Spleen (tissue), 7 donors: ENCODE measurements around the gene ABCB1.

Experiments used
- CTCF ChIP-seq, 11 experiments: fragments of 200-600 bp in 7 of 11; fragments of 450-650 bp in 4 of 11; sonication (generic) in 4 of 11; IDR thresholded peaks in 8 of 11; conservative IDR thresholded peaks in 3 of 11; 1 replicate in 7 of 11; 2 replicates in 4 of 11; pipeline versions ENCODE4 v1.4.0 to v1.8.0; 2016 to 2021; ENCODE audit warnings: antibody characterized with exemption in 11 of 11, inconsistent platforms in 4 of 11, mild to moderate bottlenecking in 1 of 11
- POLR2A ChIP-seq, 3 donors: fragments of 450-650 bp; IDR thresholded peaks; one replicate each; pipeline ENCODE4 v1.5.1; 2017; ENCODE audit warnings: antibody characterized with exemption in 3 of 3, mild to moderate bottlenecking in 1 of 3
- POLR2AphosphoS5 ChIP-seq, 3 donors: sonication (generic); formaldehyde crosslinking; IDR thresholded peaks; one replicate each; pipeline ENCODE4 v1.5.1; 2017; ENCODE audit warnings: antibody characterized with exemption in 3 of 3
- donor health status: DM: no; HTN: no; CAD: no; lungs with moderate emphysema.
- donor health status: DM: no; HTN: no; CAD: no.
- donor health status: DM: no; HTN: no; CAD: no.

DNA sequence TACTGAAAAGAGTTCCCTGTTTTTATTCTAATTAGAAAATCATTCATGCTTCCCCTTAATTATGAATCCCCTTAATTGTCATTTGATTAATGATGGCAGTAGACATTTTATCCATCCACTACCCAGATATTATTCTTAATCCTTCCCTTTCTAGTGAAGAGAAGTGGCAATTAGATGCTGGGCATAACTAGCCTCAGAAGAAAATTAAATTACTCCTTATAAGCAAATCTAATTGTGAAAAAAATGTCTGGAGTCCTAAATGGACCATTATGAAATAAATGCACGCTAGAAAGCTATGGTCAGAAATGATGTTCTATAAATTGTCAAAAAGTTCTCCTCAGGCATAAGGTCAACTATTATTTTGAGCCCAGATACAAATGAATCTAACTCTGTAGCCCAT lies 4.5 kb downstream of the ABCB1 start:
- TF ChIP-seq POLR2A (IDR thresholded peaks at IDR 0.05) (no peak), CTCF (IDR thresholded peaks at IDR 0.05 in 8 of 11, conservative IDR thresholded peaks at IDR 0.05 in 3 of 11) (no peak), POLR2AphosphoS5 (IDR thresholded peaks at IDR 0.05) (no peak)
